Stimulated activated naive CD4-positive, alpha-beta T cell (primary cell): Measurements from ENCODE around the gene CFAP65.

Experiments used
- DNase-seq, 6 experiments: peaks; one replicate each; lab custom pipeline; 2025; lab: John Stamatoyannopoulos, UW

CFAP65 gene

DNA sequence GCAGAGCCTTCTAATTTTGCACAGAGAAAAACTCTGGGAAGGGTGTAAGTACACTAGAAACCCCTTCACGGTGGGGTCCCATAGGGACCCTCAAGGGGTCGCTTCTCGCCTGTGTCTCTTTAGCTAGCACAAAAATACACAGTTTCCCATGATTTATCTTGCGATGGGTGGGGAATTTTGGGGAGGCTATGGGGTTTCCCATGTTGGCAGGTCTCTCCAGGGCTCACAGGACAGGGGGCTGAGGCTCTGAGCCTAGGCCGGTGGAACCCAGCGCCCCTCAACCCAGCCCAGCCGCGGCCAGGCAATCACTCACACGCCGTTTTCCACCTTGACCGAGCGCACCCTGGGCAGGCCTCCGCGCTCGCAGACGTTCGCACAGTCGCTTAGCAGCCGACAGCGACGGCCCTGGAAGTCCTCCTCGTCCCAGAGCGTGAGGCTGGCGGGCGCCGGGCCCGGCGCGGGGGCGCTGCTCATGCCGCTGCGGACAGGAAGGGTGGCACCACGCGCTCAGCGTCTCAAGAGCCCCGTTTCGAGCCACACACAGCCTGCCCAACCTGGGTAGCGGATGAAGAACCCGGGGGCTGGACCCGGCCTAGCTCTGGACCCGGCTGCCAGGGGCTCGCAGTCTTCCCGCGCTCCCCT, 48.5 kb downstream of the CFAP65 start:
- DNase-seq: no peak

DNA sequence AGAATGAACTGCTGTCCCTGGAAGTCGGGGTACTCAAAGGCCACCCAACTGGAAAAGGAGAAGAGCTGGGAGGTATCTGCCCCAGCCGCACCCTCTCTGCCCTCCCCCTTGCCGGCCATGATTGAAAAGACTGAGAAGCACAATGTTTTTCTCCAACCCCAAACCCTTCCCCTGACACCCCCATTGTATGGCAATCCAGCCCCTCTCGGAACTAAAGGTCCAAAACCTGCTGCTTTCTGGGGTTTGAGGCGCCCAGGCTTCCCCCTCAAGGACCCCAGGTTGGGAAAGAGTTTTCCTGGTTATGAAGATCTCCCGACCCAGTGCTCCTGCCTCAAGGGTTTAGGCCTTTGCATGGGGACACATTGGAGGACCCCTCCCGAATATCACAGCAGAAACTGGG, 49.1 kb downstream of the CFAP65 start:
- DNase-seq: no peak

DNA sequence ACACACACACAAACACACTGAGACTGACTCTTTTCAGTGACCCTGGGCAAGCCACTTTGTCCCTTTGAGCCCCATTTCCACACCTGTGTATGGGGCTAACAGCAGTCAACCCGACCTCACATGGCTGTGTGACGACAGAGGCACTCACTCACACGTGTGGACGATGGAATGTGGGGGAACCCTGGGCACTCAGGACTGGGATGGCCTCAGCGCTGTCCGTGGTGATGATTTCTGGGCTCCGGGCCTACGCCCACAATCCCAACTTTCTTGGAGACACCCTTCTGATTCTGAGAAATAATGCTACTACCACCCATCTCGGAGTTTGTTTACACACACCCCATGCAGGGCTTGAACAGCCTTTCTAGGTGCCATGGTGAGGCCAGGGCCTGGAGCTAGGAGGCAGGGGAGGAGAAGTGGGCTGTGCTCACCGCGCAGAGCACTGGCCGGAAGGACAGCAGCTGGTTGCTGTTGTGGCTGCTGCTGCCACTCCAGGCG, 49.6 kb downstream of the CFAP65 start:
- no peak for DNase-seq

DNA sequence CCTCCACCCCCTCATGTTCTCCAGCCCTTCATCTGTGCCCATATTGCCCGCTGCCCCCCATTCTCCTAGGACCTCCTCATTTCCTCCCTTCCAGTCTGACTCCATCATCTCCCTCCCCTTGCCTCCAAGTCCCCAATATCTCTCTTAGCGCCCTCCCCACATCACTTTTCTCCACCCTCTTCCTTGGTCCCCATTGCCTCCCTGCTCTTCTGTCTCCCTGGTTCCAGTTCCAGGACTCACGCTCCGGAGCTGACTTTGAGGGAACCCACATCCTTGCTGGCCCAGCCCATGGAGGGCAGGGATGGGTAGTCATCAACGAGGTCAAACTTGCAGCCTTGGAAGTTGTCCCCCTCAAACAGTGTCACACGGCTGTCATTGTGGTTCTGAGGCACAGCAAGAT, 50.7 kb downstream of the CFAP65 start:
- no peak for DNase-seq

DNA sequence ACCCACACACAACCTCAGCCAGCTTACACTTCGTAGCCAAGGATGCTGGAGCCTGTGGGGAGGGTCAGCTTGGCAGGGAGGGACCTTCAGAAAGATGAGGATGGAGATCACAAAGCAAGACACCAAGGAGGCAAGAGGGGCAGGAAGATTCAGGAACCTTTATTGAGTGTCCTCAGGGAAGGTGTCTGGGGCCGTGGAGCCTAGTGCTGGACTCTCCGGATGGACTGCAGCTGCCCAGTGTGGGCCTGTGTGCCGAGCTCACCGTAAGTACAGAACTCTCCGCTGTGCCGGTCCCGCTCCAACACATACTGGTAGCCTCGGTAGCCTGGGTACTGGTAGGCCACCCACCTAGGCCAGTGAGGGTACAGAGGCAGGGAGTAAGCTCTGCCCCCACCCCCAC, 51.3 kb downstream of the CFAP65 start:
- no peak for DNase-seq

DNA sequence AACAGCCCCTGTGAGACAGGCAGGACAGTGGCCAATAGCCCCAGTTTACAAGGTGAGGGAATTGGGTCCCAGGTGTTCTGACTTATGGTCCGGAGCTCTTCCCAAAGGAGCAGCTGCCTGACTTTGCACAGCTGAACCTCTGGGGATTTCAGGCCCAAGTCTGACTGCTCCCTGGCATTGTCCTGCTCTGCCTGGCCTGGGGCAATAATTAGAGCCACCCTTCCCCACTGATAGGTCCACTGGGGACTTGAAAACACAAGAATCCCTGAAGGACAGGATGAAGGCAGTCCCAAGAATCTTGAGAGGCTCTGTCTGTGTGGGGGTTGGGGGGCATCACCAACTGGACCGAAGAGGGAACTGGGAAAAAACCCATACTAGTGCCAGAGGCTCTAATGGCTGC, 52.7 kb downstream of the CFAP65 start:
- no peak for DNase-seq

DNA sequence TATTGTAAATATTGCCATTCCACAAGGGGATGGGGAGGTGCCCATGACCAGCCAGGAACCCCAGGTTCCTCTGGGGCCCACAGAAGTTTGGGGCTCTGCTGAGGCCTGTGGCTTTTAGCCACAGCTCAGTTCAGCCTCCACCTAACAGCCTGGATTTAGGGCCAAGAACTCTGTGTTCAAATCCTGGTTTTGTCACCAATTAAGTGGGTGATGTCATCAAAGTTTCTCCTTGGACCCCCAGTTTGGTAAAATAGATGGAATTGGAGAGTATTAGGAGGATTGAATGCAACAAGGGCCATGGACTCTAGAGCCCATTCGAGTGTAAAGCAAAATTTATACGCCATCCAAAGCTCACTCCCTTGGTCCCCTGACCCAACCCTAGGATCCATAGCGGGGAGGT, 53.2 kb downstream of the CFAP65 start:
- DNase-seq: no peak

DNA sequence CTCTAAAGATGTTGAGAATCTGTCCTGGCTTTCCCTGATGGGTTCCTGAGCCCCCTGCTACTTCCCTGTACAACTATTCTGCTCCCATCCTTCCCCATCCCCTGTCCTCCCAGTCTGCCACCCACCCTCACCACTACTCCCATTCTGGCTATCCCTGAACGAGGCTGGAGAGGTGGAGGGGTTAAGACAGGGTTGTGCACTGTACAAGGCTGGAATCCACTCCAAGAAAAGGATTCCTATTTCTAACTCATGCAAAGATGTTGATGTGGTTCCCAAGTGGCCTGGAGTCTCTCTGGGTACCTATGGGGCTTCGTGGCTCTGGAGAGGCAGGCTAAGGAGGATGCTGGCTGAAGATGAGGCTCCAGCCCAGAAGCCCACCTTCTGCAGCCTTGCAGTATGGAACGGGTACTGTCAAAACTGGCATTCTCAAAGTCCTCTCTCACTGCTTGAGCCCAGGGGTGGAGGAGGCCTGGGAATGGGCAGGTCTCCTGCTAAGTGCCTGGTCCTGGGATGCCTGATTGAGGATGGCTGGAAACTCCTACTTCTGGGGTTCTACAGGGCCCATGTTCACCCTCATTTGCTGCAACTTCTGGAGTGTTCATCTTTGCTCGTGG, 55.1 kb downstream of the CFAP65 start:
- DNase-seq: no peak

DNA sequence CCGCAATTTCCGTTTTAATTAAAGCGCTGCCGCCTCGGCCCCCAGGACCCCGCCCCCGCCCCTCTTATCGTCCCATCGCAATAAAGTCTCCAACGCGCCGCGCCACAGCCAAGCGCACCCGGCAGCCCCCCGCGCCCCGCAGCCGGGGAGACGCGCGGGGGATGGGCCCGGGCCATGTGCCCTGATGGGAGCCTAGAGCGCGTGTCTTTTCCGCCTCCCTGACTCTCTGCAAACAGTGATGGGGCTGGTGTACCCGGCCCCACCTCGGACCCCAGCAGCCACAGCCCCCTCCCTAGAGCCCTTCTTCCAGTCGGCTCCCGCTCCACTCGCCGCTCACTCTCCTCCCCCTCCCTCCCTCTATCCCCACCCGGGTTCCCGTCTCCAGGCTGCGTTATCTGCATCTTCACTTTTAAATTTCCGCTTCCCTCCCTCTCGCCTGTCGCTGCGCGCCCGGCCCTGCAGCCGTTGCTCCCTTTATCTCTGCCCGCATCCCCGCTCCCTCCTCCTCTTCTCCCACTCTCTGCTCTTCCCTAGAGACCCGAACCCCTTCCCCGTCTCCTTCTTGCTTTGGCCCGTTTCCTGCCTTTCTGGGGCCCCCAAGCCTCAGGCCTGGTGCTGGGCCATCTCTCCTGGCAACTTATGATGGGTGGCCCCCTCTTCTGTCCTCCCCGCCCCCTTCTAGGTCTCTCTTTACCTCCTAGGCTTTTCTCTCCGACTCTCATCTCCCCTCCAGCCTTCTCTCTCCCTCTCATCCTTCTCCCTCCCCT, 55.8 kb downstream of the CFAP65 start:
- no peak for DNase-seq

DNA sequence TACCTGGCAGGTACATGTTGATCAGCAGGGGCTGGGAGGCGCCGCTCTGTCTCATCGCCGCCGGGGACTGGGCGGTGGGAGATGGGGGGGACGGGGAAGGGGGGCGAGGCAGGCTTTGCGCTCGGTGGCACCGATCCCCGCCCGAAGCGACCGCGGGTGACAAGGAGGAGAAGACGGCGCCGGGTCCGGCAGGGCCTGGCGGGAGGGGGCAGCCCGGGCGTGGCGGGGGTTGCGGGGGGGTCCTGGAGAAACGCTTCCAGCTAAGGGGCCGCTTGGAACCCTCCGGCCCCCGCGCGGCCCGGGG, 56.3 kb downstream of the CFAP65 start, which contains the start of gene FEV:
Gene FEV (minus strand): TSS at position 164 of the 304 bp plus-strand sequence. CDS start 109 bp downstream, at position 55.
- no peak for DNase-seq

DNA sequence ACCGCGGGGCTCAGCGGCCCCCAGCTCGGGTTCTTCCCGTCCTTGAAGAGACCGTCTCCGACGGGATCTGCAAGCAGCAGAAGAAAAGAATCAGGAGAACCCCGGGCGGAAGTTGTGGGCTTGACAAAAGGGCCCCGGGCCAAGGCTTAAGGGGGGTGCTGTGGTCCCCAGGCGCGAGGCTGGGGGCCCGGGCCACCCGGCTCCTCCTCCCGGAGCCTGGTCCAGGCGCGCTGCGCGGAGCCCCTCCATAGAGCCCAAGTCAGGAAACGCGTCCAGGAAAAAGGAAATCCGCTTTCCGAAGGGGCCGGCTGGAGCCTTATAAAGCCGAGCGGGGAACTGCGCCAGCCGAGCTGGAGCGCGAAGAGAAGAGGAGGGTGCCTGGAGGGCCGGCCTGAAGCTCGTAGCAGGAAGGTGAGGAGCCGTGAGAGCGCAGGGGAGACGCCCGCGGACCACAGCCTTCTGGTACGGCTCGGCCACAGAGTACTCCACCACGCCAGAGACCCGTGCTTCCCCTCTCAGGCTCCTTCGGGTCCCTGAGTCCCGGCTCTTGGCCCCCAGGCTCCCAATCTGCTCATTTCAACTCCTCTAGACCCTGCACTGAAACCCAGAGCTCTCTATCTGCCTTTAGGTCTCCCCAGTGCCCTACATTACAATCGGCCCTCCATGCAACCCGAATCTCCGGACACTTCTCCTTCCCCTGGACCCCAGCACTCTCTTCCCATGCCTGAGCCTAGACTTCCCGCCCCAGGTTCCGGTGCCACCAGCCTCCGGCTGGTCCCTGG, 56.9 kb downstream of the CFAP65 start:
- no peak for DNase-seq

DNA sequence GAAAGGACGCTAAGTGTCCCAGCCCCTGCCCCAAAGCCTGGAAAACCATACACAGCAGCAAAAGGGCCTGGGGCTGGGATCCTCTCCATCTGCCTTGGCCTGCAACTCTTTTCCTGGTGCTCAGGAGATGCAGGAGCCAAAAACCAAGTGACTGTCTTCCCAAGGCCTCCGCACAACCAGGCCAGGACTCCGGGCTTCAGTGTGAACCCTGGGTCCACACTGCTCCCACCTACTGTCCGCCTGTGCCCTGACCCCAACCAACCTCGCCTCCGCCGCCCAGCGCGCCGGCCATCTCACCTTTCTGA, 57.4 kb downstream of the CFAP65 start:
- no peak for DNase-seq

DNA sequence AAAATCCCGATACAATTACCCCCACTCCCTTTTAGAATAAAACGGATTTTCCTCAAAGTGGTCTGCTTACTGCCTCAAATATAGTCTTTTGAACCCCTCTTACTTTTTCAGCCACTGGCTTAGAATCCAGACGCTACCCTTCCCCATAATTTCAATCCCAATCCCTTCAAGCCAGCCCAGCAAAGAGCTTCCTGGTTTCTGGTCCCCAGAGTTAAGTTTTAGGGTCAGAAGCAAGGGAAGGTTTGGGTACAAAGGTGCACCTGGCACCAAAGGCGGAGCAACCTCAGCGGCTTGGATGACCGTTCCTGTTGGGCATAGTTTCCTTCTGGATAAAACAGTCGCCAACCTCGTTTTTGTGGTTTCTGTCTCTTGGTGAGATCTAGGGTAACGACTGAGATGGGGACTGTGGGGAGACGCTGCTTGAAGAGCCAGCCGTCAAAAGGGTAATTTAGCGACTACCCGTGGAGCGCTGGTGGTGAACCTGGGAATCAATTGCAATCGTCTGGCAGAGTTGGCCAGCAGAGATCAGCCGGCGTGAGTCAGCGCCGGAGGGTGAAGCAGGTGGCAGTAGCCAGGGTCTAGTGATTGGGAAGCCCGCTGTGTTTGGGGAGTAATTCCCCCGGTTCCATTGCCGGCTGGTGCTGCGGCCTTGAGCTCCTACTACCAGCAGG, 57.9 kb downstream of the CFAP65 start:
- no peak for DNase-seq

DNA sequence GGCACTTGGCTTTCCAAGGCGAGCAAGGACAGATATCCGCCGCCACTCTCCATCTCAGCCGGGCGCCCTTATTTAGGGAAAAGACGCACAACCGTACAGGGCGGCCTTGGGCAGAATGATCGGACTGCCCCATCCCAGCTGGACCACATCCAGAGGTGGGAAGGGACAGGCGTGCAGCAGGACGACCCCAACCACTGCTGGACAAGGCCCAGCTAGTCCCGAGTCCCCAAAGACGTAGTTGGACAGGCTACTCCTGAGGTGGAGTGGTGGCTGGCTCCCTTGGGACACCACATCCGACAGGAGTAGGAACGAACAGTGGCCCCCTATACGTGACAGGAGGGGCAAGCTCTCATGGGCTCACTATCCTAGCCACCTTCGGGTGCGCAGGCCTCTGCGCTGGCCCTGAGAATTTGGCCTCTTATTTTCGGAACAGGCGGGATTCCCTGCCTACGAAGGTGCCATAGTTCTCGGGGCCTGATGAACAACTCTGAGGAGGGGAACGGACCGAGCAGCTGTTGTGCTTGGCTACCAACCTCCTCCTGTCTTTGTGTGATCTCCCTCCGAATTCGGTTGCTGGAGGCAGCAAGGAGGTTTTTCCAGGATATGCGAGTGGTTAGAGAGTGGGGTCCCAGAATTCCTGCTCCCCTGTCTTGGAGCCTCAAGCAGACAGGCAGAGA, 58.6 kb downstream of the CFAP65 start:
- DNase-seq: no peak

DNA sequence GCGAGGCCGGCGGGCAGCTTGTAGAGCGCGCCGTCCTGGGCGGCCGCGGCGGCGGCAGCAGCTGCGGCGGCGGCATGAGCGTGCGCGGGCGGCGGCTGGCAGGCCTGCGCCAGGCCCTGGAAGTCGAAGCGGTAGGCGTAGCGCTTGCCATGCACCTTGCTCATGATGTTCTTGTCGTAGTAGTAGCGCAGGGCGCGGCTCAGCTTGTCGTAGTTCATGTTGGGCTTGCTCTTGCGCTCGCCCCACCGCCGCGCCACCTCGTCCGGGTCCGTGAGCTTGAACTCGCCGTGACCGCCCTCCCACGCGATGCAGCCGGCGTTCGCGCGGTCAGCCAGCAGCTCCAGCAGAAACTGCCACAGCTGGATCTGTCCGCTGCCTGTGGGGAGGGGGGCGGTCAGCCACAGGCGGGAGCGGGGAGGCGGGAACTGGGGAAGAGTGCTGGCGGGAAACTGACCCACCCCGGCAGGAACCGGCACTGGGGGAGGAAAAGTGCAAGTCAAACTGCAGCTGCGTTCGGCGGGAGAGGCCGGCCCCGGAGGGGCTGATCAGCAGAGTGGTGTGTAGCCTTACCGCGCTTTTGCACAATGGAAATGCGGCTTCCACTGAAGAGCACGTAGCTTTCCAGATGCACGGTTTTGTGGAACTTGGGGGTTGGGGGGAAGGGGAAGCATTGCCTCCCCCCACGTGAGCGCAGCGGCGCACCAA, 59.3 kb downstream of the CFAP65 start:
- peak in 2 of 6 experiments; percentile 15 to 33 for DNase-seq

DNA sequence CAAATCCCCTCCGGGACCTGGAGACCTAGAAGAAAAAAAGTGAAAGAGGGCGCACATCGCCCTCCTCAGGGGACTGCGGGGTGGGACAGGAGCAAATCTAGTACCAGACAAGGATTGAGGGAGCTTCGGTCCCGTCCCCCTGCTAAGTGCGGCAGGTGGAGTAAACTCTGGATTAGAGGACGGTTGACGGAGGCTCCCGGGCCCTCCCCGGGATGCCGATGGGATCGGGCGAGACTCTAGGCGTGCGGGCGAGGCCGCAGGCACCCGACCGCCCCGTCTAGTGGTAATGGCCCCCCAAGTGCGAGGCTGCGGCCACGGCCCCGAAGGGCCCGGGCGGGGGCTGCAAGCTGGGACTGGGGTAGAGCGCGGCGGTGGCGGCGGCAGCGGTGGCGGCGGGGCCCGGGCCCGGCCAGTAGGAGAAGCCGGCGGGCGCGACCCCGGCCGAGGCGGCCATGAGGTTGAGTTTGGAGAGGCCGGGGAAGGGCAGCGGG, 59.9 kb downstream of the CFAP65 start:
- DNase-seq: no peak

DNA sequence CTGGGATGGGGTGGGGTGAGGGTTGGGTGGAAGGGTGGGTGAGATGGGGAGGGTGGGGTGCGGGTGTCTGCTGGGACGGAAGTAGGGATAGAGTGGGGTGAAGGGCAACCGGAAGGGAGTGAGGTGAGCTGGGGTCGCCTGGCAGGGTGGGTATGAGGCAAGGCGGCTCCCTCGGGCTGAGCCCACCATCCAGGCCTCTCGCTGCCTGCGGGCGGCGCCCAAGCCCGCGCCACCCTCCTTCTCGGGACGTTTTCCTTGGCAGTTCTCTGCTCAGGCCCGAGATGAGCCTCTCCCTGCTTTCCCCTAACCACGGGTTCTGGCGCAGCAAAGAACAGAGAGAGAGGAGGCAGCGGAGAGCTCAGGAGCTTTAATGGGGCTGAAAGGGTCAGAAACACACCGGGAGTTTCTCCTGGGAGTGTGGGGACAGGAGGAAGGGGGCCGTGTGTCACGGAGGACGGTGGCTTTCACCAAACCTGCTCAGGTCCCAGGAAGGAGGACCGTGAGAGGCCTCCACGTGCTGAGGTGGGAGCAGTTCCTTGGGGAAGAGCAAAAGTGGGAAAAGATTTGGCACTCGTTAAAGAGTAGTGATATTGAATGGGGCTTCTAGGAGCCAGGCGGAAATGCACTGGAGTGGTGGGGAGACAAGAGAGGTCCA, 60.5 kb downstream of the CFAP65 start:
- no peak for DNase-seq

DNA sequence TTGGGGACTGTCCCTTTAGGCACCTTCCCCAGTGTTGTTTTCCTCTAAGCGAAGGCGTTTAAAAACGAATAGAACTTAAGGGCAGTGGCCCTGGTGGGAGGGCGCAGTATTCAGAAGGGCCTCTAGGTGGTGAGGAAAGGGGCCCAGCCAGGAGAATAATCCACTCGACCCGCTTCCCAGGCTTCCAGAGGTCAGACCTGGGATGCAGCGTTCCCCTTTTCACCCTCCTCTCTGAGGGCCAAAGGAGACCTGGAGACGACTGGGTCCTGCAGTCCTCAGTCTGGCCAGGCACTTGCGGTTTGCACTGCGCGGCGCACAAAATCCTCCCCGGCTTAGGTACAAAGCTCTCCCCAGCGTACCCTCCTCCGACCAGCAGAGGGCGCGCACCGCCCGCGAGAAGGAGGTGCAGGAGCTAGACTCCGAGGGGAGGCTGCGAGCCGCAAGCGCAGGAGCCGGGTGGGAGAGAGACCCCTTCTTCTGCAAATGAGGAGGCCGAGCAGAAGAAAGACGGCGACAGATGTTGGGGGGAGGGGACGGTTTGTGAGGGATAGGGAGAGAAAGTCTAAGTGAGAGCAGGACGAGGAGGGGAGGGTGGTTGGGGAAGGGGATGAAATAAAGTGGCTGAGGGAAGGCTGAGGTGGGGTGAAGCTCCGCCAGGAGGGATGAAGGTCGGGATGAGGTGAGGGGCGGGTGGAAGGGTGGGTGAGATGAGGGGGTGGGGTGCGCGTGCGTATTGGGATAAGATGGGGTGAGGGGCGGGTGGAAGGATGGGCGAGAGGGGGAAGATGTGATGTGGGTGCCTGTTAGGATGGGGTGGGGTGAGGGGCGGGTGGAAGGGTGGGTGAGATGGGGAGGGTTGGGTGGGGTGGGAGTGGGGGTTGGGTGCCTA, 61.2 kb downstream of the CFAP65 start:
- peak; percentile 64 to 85 (median 75) for DNase-seq
